ELR (cell line): ENCODE measurements around the gene TGM1.
"Not testable (repeated sequence)": the region's sequence is repeated elsewhere in the genome, so short reads cannot be mapped to it uniquely, and the experiment has no call there.

Source experiments
- DNase-seq: peaks from one replicate; pipeline ENCODE4 v3.0.0-alpha.2; 2015; ENCODE audit warnings: low read depth

The TGM1 gene

GRCh38 chr14:24207104-24207551, 55.8 kb downstream of the TGM1 start:
- DNase-seq: no peak

- DNase-seq: no peak
These were observed 56.5 kb downstream of the TGM1 start for GRCh38 chr14:24206260-24207103.

- no peak for DNase-seq
These were observed 58.5 kb downstream of the TGM1 start for GRCh38 chr14:24204163-24205146.

DNA sequence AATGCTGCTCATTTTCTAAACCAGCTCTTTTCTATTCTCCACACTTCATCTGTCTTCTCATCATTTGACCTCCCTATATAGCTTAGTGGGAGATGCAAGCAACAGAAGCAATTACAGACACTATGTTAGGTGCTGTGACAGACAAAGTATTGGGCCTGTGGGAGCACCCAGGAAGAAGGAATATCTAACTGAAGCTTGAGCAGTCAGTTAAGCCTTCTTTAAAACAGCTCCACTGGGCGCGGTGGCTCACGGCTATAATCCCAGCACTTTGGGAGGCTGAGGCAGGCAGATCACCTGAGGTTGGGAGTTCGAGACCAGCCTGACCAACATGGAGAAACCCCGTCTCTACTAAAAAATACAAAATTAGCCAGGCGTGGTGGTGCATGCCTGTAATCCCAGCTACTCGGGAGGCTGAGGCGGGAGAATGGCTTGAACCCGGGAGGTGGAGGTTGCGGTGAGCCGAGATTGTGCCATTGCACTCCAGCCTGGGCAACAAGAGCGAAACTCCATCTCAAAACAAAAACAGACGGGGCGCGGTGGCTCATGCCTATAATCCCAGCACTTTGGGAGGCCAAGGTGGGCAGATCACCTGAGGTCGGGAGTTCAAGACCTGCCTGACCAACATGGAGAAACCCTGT, 59.6 kb downstream of the TGM1 start:
- not testable (repeated sequence) for DNase-seq

DNA sequence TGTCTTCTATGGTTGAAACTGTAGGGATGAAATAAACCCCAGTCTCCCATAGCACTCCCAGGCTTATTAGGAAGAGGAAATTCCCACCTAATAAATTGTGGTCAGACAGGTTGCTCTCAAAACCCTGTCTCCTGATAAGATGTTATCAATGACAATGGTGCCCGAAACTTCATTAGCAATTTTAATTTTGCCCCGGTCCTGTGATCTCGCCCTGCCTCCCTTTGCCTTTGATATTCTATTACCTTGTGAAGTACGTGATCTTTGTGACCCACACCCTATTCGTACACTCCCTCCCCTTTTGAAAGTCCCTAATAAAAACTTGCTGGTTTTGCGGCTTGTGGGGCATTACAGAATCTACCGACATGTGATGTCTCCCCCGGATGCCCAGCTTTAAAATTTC, 60.4 kb downstream of the TGM1 start:
- DNase-seq: not testable (repeated sequence)
